Gastrocnemius medialis (tissue), 4 donors: ENCODE measurements around the gene OR2L13. TPM values are rescaled to one million over a fixed set of nuclear protein-coding genes. Genes with fewer than 3 reads are reported as not detected.

Experiments
- ATAC-seq, 2 donors: fragments of 150-250 bp; one replicate each; pipeline ENCODE4 v1.9.1; 2016
- DNase-seq, 2 donors: peaks; one replicate each; pipeline ENCODE4 v3.0.0-alpha.2; 2019
- H3K27ac ChIP-seq, 4 donors: fragments of 200-600 bp; sonication (generic); 1 replicate in 1 of 4; 2 replicates in 3 of 4; pipeline ENCODE4 v1.5.1; 2016 to 2018; ENCODE audit warnings: mild to moderate bottlenecking in 2 of 4, moderate library complexity in 1 of 4
- H3K27me3 ChIP-seq, 3 donors: fragments of 200-600 bp; sonication (generic) in 2 of 3; 1 replicate in 1 of 3; 2 replicates in 2 of 3; pipeline versions ENCODE4 v1.5.1 to v1.6.0; 2016 to 2019; ENCODE audit warnings: mild to moderate bottlenecking in 1 of 3, moderate library complexity in 1 of 3
- H3K36me3 ChIP-seq, 2 donors: fragments of 200-600 bp; sonication (generic) in 1 of 2; one replicate each; pipeline ENCODE4 v1.5.1; 2017 to 2018
- H3K4me1 ChIP-seq, 2 donors: fragments of 200-600 bp; sonication (generic) in 1 of 2; one replicate each; pipeline ENCODE4 v1.5.1; 2016 to 2017; ENCODE audit warnings: mild to moderate bottlenecking in 2 of 2
- H3K4me3 ChIP-seq, 4 donors: fragments of 200-600 bp; sonication (generic) in 3 of 4; 1 replicate in 1 of 4; 2 replicates in 3 of 4; pipeline ENCODE4 v1.5.1; 2016 to 2019; ENCODE audit warnings: mild to moderate bottlenecking in 2 of 4
- H3K9me3 ChIP-seq, 3 donors: fragments of 200-600 bp; sonication (generic) in 2 of 3; 1 replicate in 1 of 3; 2 replicates in 2 of 3; pipeline ENCODE4 v1.5.1; 2016 to 2019
- CTCF ChIP-seq, 5 experiments: fragments of 450-650 bp in 3 of 5; fragments of 200-600 bp in 2 of 5; sonication (generic) in 2 of 5; IDR thresholded peaks in 4 of 5; conservative IDR thresholded peaks in 1 of 5; 1 replicate in 4 of 5; 2 replicates in 1 of 5; pipeline ENCODE4 v1.5.1; 2016 to 2019; ENCODE audit warnings: antibody characterized with exemption in 5 of 5, mild to moderate bottlenecking in 3 of 5, moderate library complexity in 3 of 5
- POLR2A ChIP-seq, 2 donors: fragments of 450-650 bp; IDR thresholded peaks; one replicate each; pipeline ENCODE4 v1.6.1; 2017; ENCODE audit warnings: antibody characterized with exemption in 2 of 2, mild to moderate bottlenecking in 2 of 2, moderate library complexity in 2 of 2
- in situ Hi-C, 4 donors: fragments of 200-750 bp; cut with MboI; loops; one replicate each; pipeline versions ENCODE4 v1.15.0 to v1.8.0; 2017; ENCODE audit warnings: low sequenced_read_pairs in 4 of 4
- intact Hi-C: fragments of 100-400 bp; cut with DNase I; formaldehyde crosslinking; loops from one replicate; pipeline ENCODE4 v1.15.1; 2023; ENCODE audit warnings: low total_unique reads
- total RNA-seq, 4 donors: library from RNA; depleted of rRNA; stranded (reverse); fragments of >200 nt; gene quantifications; one replicate each; pipeline versions ENCODE4 v1.1.0 to v1.2.3, GENCODE V29; 2016

The OR2L13 gene
- total RNA-seq, 4 donors from 2014 or later, result not detected

GRCh38 chr1:248136811-248137210 lies 41.8 kb downstream of the OR2L13 start:
- no peaks in the 10 kb centered on the region for H3K36me3 ChIP-seq
- no peaks in the 10 kb centered on the region for H3K27me3 ChIP-seq
- no peak for ATAC-seq
- H3K27ac ChIP-seq, result no peak overlapping the region
- H3K4me1 ChIP-seq, result no peaks in the 10 kb centered on the region
- DNase-seq, result no peak
- no peak overlapping the region for H3K4me3 ChIP-seq
- intact Hi-C loops (no loop called here), in situ Hi-C loops (no loop called here)
- H3K9me3 ChIP-seq, result no peaks in the 10 kb centered on the region
- TF ChIP-seq POLR2A (IDR thresholded peaks at IDR 0.05) (no peak), CTCF (IDR thresholded peaks at IDR 0.05 in 4 of 5, conservative IDR thresholded peaks at IDR 0.05 in 1 of 5) (no peak)

- H3K4me1 ChIP-seq, result no peaks in the 10 kb centered on the region
- no peak overlapping the region for H3K27ac ChIP-seq
- ATAC-seq (no peak), DNase-seq (no peak)
- no peaks in the 10 kb centered on the region for H3K36me3 ChIP-seq
- H3K4me3 ChIP-seq, result no peak overlapping the region
- H3K9me3 ChIP-seq, result no peaks in the 10 kb centered on the region
- intact Hi-C loops, result no loop called here
- TF ChIP-seq POLR2A (IDR thresholded peaks at IDR 0.05) (no peak), CTCF (IDR thresholded peaks at IDR 0.05 in 4 of 5, conservative IDR thresholded peaks at IDR 0.05 in 1 of 5) (no peak)
- in situ Hi-C loops, result no loop called here
- no peaks in the 10 kb centered on the region for H3K27me3 ChIP-seq
Observed at GRCh38 chr1:248140846-248141245, 45.9 kb downstream of the OR2L13 start.

GRCh38 chr1:248143311-248143710 lies 48.3 kb downstream of the OR2L13 start:
- Histone ChIP-seq H3K4me3 (no peak overlapping the region), H3K36me3 (no peaks in the 10 kb centered on the region), H3K9me3 (peaks cover 0 to 2% (median 0%) of the 10 kb centered on the region in 3 donors), H3K27ac (no peak overlapping the region), H3K27me3 (no peaks in the 10 kb centered on the region), H3K4me1 (no peaks in the 10 kb centered on the region)
- intact Hi-C loops (no loop called here), in situ Hi-C loops (no loop called here)
- ATAC-seq (no peak), DNase-seq (no peak)
- TF ChIP-seq POLR2A (IDR thresholded peaks at IDR 0.05) (no peak), CTCF (IDR thresholded peaks at IDR 0.05 in 4 of 5, conservative IDR thresholded peaks at IDR 0.05 in 1 of 5) (no peak)

GRCh38 chr1:248144513-248145198 lies 49.7 kb downstream of the OR2L13 start, which contains the start of gene OR2M5:
Gene OR2M5 (plus strand): TSS chr1:248145148. CDS start chr1:248145148, 0 bp downstream.
- in situ Hi-C loops (no loop called here), intact Hi-C loops (no loop called here)
- Histone ChIP-seq H3K27me3 (no peaks in the 10 kb centered on the region), H3K27ac (no peak within 1 kb of the TSS), H3K4me1 (no peaks in the 10 kb centered on the region), H3K9me3 (peaks cover 0 to 2% (median 0%) of the 10 kb centered on the region in 3 donors), H3K36me3 (no peaks in the 10 kb centered on the region), H3K4me3 (no peak within 1 kb of the TSS)
- TF ChIP-seq CTCF (IDR thresholded peaks at IDR 0.05 in 4 of 5, conservative IDR thresholded peaks at IDR 0.05 in 1 of 5), result no peak
- TF ChIP-seq POLR2A (IDR thresholded peaks at IDR 0.05), result no peak
- ATAC-seq, result no peak
- no peak for DNase-seq

Other genes with a start within 250 kb of the OR2L13 start
- 1 to 10 TPM in 1 of 4 donors, under 1 TPM in 3; 0.26 to 1.5 (median 0.49) TPM for gene TRIM58, start 238.0 kb upstream of the OR2L13 start, total RNA-seq
- under 1 TPM in 1 of 4 donors, not detected in 3; 0.80 TPM for gene OR2W3, start 199.6 kb upstream of the OR2L13 start, total RNA-seq
- gene OR2T8, start 174.9 kb upstream of the OR2L13 start, total RNA-seq, result not detected
- gene OR2AJ1, start 170.3 kb upstream of the OR2L13 start, total RNA-seq, result not detected
- not detected for gene OR2L8, start 146.3 kb upstream of the OR2L13 start, total RNA-seq
- not detected for gene OR2AK2, start 130.0 kb upstream of the OR2L13 start, total RNA-seq
- not detected for gene OR2L5, start 81.5 kb upstream of the OR2L13 start, total RNA-seq
- gene OR2L2, start 65.1 kb upstream of the OR2L13 start, total RNA-seq, result not detected
- not detected for gene OR2L3, start 48.3 kb upstream of the OR2L13 start, total RNA-seq
- not detected for gene OR2M5, start 50.0 kb downstream of the OR2L13 start, total RNA-seq
- not detected for gene OR2M2, start 79.6 kb downstream of the OR2L13 start, total RNA-seq
- gene OR2M3, start 102.1 kb downstream of the OR2L13 start, total RNA-seq, result not detected
- gene OR2M4, start 136.2 kb downstream of the OR2L13 start, total RNA-seq, result not detected
- not detected for gene OR2T33, start 182.8 kb downstream of the OR2L13 start, total RNA-seq
- gene OR2T12, start 208.2 kb downstream of the OR2L13 start, total RNA-seq, result not detected
- not detected for gene OR2M7, start 229.4 kb downstream of the OR2L13 start, total RNA-seq